CD4-positive, alpha-beta T cell treated with Interleukin-21 for 1 hour (primary cell): ENCODE measurements around the gene PLEKHG1.
A peak's percentile ranks its signal among the peaks of the same experiment; 100 is the strongest.

ENCODE experiments used
- DNase-seq: peaks from one replicate; pipeline ENCODE4 v3.0.0-alpha.2; 2020

The PLEKHG1 gene

GRCh38 chr6:150622476-150622875 is 22.8 kb downstream of the PLEKHG1 start:
- no peak for DNase-seq

GRCh38 chr6:150622941-150623874 is 23.5 kb downstream of the PLEKHG1 start:
- peak; percentile 22 for DNase-seq

GRCh38 chr6:150624191-150624590 is 24.5 kb downstream of the PLEKHG1 start:
- no peak for DNase-seq

GRCh38 chr6:150625927-150626326 is 26.2 kb downstream of the PLEKHG1 start:
- DNase-seq = no peak

GRCh38 chr6:150627154-150627553 is 27.5 kb downstream of the PLEKHG1 start:
- DNase-seq = no peak

GRCh38 chr6:150627585-150628025 is 27.9 kb downstream of the PLEKHG1 start:
- no peak for DNase-seq

- no peak for DNase-seq
Measured at GRCh38 chr6:150628908-150629307, 29.2 kb downstream of the PLEKHG1 start.

GRCh38 chr6:150631283-150631983 is 31.7 kb downstream of the PLEKHG1 start:
- DNase-seq = no peak

GRCh38 chr6:150631984-150632642 is 32.4 kb downstream of the PLEKHG1 start:
- no peak for DNase-seq

GRCh38 chr6:150632785-150633485 is 33.2 kb downstream of the PLEKHG1 start:
- DNase-seq = peak; percentile 19

- DNase-seq = no peak
Measured at GRCh38 chr6:150633486-150633834, 33.8 kb downstream of the PLEKHG1 start.

GRCh38 chr6:150634176-150634963 is 34.7 kb downstream of the PLEKHG1 start:
- no peak for DNase-seq

- no peak for DNase-seq
Measured at GRCh38 chr6:150634964-150635292, 35.2 kb downstream of the PLEKHG1 start.

- DNase-seq = peak; percentile 30
Measured at GRCh38 chr6:150635906-150636514, 36.3 kb downstream of the PLEKHG1 start.

GRCh38 chr6:150636808-150637207 is 37.1 kb downstream of the PLEKHG1 start:
- no peak for DNase-seq

- no peak for DNase-seq
Measured at GRCh38 chr6:150637266-150637665, 37.6 kb downstream of the PLEKHG1 start.

- no peak for DNase-seq
Measured at GRCh38 chr6:150638267-150638666, 38.6 kb downstream of the PLEKHG1 start.

GRCh38 chr6:150638765-150639164 is 39.1 kb downstream of the PLEKHG1 start:
- DNase-seq = no peak

- DNase-seq = no peak
Measured at GRCh38 chr6:150639823-150640331, 40.2 kb downstream of the PLEKHG1 start.

- DNase-seq = no peak
Measured at GRCh38 chr6:150640556-150641209, 41.0 kb downstream of the PLEKHG1 start.
